ENCODE data around the gene LRP1.

- TF ChIP-seq, protein P1, sequence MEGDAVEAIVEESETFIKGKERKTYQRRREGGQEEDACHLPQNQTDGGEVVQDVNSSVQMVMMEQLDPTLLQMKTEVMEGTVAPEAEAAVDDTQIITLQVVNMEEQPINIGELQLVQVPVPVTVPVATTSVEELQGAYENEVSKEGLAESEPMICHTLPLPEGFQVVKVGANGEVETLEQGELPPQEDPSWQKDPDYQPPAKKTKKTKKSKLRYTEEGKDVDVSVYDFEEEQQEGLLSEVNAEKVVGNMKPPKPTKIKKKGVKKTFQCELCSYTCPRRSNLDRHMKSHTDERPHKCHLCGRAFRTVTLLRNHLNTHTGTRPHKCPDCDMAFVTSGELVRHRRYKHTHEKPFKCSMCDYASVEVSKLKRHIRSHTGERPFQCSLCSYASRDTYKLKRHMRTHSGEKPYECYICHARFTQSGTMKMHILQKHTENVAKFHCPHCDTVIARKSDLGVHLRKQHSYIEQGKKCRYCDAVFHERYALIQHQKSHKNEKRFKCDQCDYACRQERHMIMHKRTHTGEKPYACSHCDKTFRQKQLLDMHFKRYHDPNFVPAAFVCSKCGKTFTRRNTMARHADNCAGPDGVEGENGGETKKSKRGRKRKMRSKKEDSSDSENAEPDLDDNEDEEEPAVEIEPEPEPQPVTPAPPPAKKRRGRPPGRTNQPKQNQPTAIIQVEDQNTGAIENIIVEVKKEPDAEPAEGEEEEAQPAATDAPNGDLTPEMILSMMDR (conservative IDR thresholded peaks at IDR 0.05), result no peak
- TF ChIP-seq ZFX (IDR thresholded peaks at IDR 0.05), result no peak
These were observed 76.2 kb downstream of the LRP1 start for GRCh38 chr12:57204454-57204853.
